ENCODE data around the gene C7orf57.

Gene C7orf57

DNA sequence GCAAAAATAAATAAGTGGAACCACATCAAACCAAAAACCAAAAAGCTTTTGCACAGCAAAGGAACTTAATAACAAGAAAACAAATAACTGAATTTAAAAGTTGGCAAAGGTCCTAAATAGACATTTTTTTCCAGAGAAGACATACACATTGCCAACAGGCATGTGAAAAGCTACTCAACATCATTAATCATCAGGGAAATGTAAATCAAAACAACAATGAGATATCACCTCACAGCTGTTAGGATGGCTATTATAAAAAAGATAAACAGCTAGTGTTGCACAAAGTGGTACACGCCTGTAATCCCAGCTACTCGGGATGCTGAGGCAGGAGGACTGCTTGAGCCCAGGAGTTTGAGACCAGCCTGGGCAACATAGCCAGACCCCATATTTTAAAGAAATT lies 4.2 kb upstream of the C7orf57 start:
- no peak overlapping the region for H3K27ac ChIP-seq (ENCODE audit: insufficient read depth in 1 of 2, low read depth in 1 of 2, low read length in 2 of 2, poor library complexity in 1 of 2, severe bottlenecking in 2 of 2)

DNA sequence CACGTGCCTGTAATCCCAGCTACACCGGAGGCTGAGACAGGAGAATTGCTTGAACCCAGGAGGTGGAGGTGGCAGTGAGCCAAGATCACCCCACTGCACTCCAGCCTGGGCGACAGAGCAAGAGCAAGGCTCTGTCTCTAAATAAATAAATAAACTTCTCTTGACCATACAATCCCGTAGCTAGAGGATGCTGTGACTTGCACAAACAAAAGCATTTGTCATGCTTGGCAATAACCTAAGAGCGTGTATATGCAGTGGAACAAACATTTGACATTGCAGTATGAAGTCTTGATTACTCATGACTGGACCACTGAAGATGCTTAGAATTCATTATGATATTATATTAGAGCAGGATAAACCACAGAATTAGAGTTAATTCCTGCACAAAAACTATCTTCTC lies 1.4 kb upstream of the C7orf57 start:
- peaks cover 0 to 11% (median 10%) of the 10 kb centered on the region in 4 experiments for H3K4me1 ChIP-seq (ENCODE audit: control extremely low read depth in 1 of 4, control insufficient read depth in 4 of 4, insufficient read depth in 4 of 4, low read length in 3 of 4)
- H3K36me3 ChIP-seq (ENCODE audit: control insufficient read depth in 4 of 4, insufficient read depth in 4 of 4, low read length in 3 of 4), result no peaks in the 10 kb centered on the region
- H3K4me3 ChIP-seq (ENCODE audit: control insufficient read depth in 1 of 7, extremely low read depth in 1 of 7, insufficient read depth in 4 of 7, low read depth in 2 of 7, low read length in 6 of 7), result no peak overlapping the region
- CTCF ChIA-PET, result no interaction called here
- H3K9me3 ChIP-seq (ENCODE audit: control extremely low read depth in 1 of 5, control insufficient read depth in 4 of 5, insufficient read depth in 2 of 5, low read depth in 1 of 5, low read length in 4 of 5), result no peaks in the 10 kb centered on the region
- POLR2A ChIA-PET, result no interaction called here
- WGBS (ENCODE audit: insufficient coverage), result 94% methylated on average over 4 of the region's 5 CpGs
- no peak overlapping the region for H3K27ac ChIP-seq (ENCODE audit: insufficient read depth in 1 of 2, low read depth in 1 of 2, low read length in 2 of 2, poor library complexity in 1 of 2, severe bottlenecking in 2 of 2)
- peaks cover 5 to 45% (median 28%) of the 10 kb centered on the region in 5 experiments for H3K27me3 ChIP-seq (replicated peaks in 2 of 5; ENCODE audit: control insufficient read depth in 4 of 5, insufficient read depth in 5 of 5, low read length in 4 of 5)
- peak in 1 of 3 donors; percentile 15 for DNase-seq

More for the DNA sequence above, 4.2 kb upstream of the C7orf57 start:
- Histone ChIP-seq H3K9me3 (ENCODE audit: control extremely low read depth in 1 of 5, control insufficient read depth in 4 of 5, insufficient read depth in 2 of 5, low read depth in 1 of 5, low read length in 4 of 5) (peaks cover 0 to 3% (median 0%) of the 10 kb centered on the region in 5 experiments), H3K4me3 (ENCODE audit: control insufficient read depth in 1 of 7, extremely low read depth in 1 of 7, insufficient read depth in 4 of 7, low read depth in 2 of 7, low read length in 6 of 7) (no peak overlapping the region), H3K4me1 (ENCODE audit: control extremely low read depth in 1 of 4, control insufficient read depth in 4 of 4, insufficient read depth in 4 of 4, low read length in 3 of 4) (peaks cover 0 to 9% (median 8%) of the 10 kb centered on the region in 4 experiments), H3K36me3 (ENCODE audit: control insufficient read depth in 4 of 4, insufficient read depth in 4 of 4, low read length in 3 of 4) (no peaks in the 10 kb centered on the region), H3K27me3 (replicated peaks in 2 of 5; ENCODE audit: control insufficient read depth in 4 of 5, insufficient read depth in 5 of 5, low read length in 4 of 5) (peaks cover 0 to 30% (median 11%) of the 10 kb centered on the region in 5 experiments)
- no peak for DNase-seq
- 100% methylated on average over 2 of the region's 2 CpGs for WGBS (ENCODE audit: insufficient coverage)
- CTCF ChIA-PET, result no interaction called here
- POLR2A ChIA-PET, result no interaction called here

DNA sequence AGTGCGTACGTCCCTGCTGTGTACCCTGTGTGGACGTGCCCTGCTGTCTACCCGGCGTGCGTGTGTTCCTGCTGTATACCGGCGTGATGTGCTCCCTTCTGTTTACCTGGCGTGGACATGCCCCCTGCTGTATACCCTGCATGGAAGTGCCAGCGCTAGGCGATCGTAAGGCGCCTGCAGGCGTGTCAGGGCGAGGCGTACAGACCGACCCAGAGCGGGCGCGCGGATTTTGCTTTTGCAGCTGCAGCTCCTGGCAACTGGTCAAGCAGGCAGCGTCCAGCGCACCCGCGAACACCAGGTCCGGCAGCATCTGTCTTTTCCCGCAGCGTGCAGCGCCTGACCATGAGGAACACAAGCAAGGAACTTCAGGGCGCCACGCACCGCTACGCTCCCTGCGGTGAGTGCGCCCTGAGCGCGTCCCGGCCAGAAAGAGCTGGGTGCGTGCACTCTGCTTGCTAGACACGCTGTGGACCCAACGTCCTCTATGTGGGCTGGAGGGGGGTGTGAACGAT lies 680 bp downstream of the C7orf57 start:
- no peak overlapping the region for H3K27ac ChIP-seq (ENCODE audit: insufficient read depth in 1 of 2, low read depth in 1 of 2, low read length in 2 of 2, poor library complexity in 1 of 2, severe bottlenecking in 2 of 2)
- no peaks in the 10 kb centered on the region for H3K9me3 ChIP-seq (ENCODE audit: control extremely low read depth in 1 of 5, control insufficient read depth in 4 of 5, insufficient read depth in 2 of 5, low read depth in 1 of 5, low read length in 4 of 5)
- peaks cover 5 to 45% (median 31%) of the 10 kb centered on the region in 5 experiments for H3K27me3 ChIP-seq (replicated peaks in 2 of 5; ENCODE audit: control insufficient read depth in 4 of 5, insufficient read depth in 5 of 5, low read length in 4 of 5)
- ChIA-PET CTCF (interaction anchor here (1.2 kb wide), 1 partner anchor 17 kb away, joined by 3 read pairs; no protein-coding TSS in a partner anchor), POLR2A (no interaction called here)
- no peaks in the 10 kb centered on the region for H3K36me3 ChIP-seq (ENCODE audit: control insufficient read depth in 4 of 4, insufficient read depth in 4 of 4, low read length in 3 of 4)
- WGBS (ENCODE audit: insufficient coverage), result 5% methylated on average over 38 of the region's 42 CpGs
- peaks cover 0 to 11% (median 10%) of the 10 kb centered on the region in 4 experiments for H3K4me1 ChIP-seq (ENCODE audit: control extremely low read depth in 1 of 4, control insufficient read depth in 4 of 4, insufficient read depth in 4 of 4, low read length in 3 of 4)
- peak in 2 of 3 donors; percentile 45 to 59 for DNase-seq
- peak overlapping the region; percentile 25 to 73 (median 49) for H3K4me3 ChIP-seq (ENCODE audit: control insufficient read depth in 1 of 7, extremely low read depth in 1 of 7, insufficient read depth in 4 of 7, low read depth in 2 of 7, low read length in 6 of 7)

GRCh38 chr7:48038815-48039506 lies 3.6 kb downstream of the C7orf57 start:
- CTCF ChIA-PET, result interaction anchor here (2.1 kb wide), 1 partner anchor 51 kb away, joined by 5 read pairs; no protein-coding TSS in a partner anchor
- 100% methylated on average over 2 of the region's 5 CpGs for WGBS (ENCODE audit: insufficient coverage)
- H3K4me3 ChIP-seq (ENCODE audit: control insufficient read depth in 1 of 7, extremely low read depth in 1 of 7, insufficient read depth in 4 of 7, low read depth in 2 of 7, low read length in 6 of 7), result no peak overlapping the region
- H3K36me3 ChIP-seq (ENCODE audit: control insufficient read depth in 4 of 4, insufficient read depth in 4 of 4, low read length in 3 of 4), result no peaks in the 10 kb centered on the region
- H3K27me3 ChIP-seq (replicated peaks in 2 of 5; ENCODE audit: control insufficient read depth in 4 of 5, insufficient read depth in 5 of 5, low read length in 4 of 5), result peaks cover 5 to 31% (median 30%) of the 10 kb centered on the region in 5 experiments
- POLR2A ChIA-PET, result no interaction called here
- peaks cover 0 to 11% (median 10%) of the 10 kb centered on the region in 4 experiments for H3K4me1 ChIP-seq (ENCODE audit: control extremely low read depth in 1 of 4, control insufficient read depth in 4 of 4, insufficient read depth in 4 of 4, low read length in 3 of 4)
- H3K27ac ChIP-seq (ENCODE audit: insufficient read depth in 1 of 2, low read depth in 1 of 2, low read length in 2 of 2, poor library complexity in 1 of 2, severe bottlenecking in 2 of 2), result no peak overlapping the region
- no peaks in the 10 kb centered on the region for H3K9me3 ChIP-seq (ENCODE audit: control extremely low read depth in 1 of 5, control insufficient read depth in 4 of 5, insufficient read depth in 2 of 5, low read depth in 1 of 5, low read length in 4 of 5)
- DNase-seq, result no peak

DNA sequence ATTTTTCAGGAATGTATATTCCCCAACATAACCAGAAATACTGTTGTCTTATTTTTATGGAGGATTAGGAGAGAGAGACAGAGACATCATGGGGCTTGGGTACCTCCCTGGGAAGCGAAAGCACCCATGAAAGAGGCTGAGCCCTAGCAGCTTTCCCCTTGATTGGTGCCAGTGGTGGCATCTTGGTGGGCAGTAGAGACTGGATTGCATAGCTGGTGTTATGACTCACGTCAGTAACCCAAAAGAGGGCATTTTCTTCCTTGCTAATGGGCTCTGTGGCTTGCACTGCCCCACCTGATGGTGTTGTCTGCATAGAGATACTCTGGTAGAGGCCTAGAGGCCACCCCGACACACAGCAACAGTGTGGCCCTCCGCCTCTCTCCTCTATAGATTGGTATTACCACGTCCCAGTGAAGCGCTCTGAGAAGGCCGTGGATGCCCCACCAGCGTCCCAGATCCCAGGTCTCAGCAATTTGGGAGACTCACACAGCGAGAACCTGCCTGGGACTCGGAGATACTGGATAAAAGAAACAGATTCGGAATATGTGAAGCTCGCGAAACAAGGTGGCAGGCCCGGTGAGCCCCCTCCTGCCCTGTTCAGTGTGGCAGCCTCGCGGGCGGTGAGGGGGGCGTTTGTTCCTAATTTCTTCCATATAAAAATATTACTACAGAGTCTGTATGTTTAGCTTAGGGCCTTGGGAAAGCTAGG lies 5.8 kb downstream of the C7orf57 start:
- Histone ChIP-seq H3K4me1 (ENCODE audit: control extremely low read depth in 1 of 4, control insufficient read depth in 4 of 4, insufficient read depth in 4 of 4, low read length in 3 of 4) (peaks cover 0 to 6% (median 3%) of the 10 kb centered on the region in 4 experiments), H3K4me3 (ENCODE audit: control insufficient read depth in 1 of 7, extremely low read depth in 1 of 7, insufficient read depth in 4 of 7, low read depth in 2 of 7, low read length in 6 of 7) (no peak overlapping the region), H3K27ac (ENCODE audit: insufficient read depth in 1 of 2, low read depth in 1 of 2, low read length in 2 of 2, poor library complexity in 1 of 2, severe bottlenecking in 2 of 2) (no peak overlapping the region), H3K36me3 (ENCODE audit: control insufficient read depth in 4 of 4, insufficient read depth in 4 of 4, low read length in 3 of 4) (no peaks in the 10 kb centered on the region), H3K27me3 (replicated peaks in 2 of 5; ENCODE audit: control insufficient read depth in 4 of 5, insufficient read depth in 5 of 5, low read length in 4 of 5) (peaks cover 5 to 20% (median 15%) of the 10 kb centered on the region in 5 experiments), H3K9me3 (ENCODE audit: control extremely low read depth in 1 of 5, control insufficient read depth in 4 of 5, insufficient read depth in 2 of 5, low read depth in 1 of 5, low read length in 4 of 5) (no peaks in the 10 kb centered on the region)
- POLR2A ChIA-PET, result no interaction called here
- WGBS (ENCODE audit: insufficient coverage), result 97% methylated on average over 12 of the region's 18 CpGs
- CTCF ChIA-PET, result no interaction called here
- no peak for DNase-seq

DNA sequence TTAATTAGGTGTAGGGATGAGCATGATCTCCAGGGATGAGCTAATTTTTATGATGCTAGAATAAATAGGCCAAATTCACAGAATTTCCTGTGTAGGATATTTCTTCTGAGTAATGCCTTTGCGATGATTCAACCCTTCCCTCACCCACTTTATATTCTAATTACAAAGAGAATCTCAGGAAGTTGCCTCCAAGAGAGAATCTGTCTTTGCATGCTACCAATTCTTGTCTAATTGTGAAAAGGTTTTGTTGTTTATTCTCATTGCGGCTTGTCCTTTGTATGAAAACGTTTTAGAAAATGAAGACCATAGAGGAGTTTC lies 6.3 kb downstream of the C7orf57 start:
- ChIA-PET CTCF (no interaction called here), POLR2A (no interaction called here)
- H3K27ac ChIP-seq (ENCODE audit: insufficient read depth in 1 of 2, low read depth in 1 of 2, low read length in 2 of 2, poor library complexity in 1 of 2, severe bottlenecking in 2 of 2), result no peak overlapping the region

GRCh38 chr7:48042216-48042615 lies 6.9 kb downstream of the C7orf57 start:
- Histone ChIP-seq H3K27me3 (replicated peaks in 2 of 5; ENCODE audit: control insufficient read depth in 4 of 5, insufficient read depth in 5 of 5, low read length in 4 of 5) (peaks cover 0 to 9% (median 3%) of the 10 kb centered on the region in 5 experiments), H3K36me3 (ENCODE audit: control insufficient read depth in 4 of 4, insufficient read depth in 4 of 4, low read length in 3 of 4) (no peaks in the 10 kb centered on the region), H3K4me1 (ENCODE audit: control extremely low read depth in 1 of 4, control insufficient read depth in 4 of 4, insufficient read depth in 4 of 4, low read length in 3 of 4) (peaks cover 0 to 6% (median 2%) of the 10 kb centered on the region in 4 experiments), H3K27ac (ENCODE audit: insufficient read depth in 1 of 2, low read depth in 1 of 2, low read length in 2 of 2, poor library complexity in 1 of 2, severe bottlenecking in 2 of 2) (no peak overlapping the region), H3K9me3 (ENCODE audit: control extremely low read depth in 1 of 5, control insufficient read depth in 4 of 5, insufficient read depth in 2 of 5, low read depth in 1 of 5, low read length in 4 of 5) (no peaks in the 10 kb centered on the region), H3K4me3 (ENCODE audit: control insufficient read depth in 1 of 7, extremely low read depth in 1 of 7, insufficient read depth in 4 of 7, low read depth in 2 of 7, low read length in 6 of 7) (no peak overlapping the region)
- WGBS (ENCODE audit: insufficient coverage), result 100% methylated on average over 1 of the region's 3 CpGs
- ChIA-PET CTCF (no interaction called here), POLR2A (no interaction called here)
- DNase-seq, result no peak

More for the DNA sequence above, 6.3 kb downstream of the C7orf57 start:
- peaks cover 0 to 4% (median 1%) of the 10 kb centered on the region in 4 experiments for H3K4me1 ChIP-seq (ENCODE audit: control extremely low read depth in 1 of 4, control insufficient read depth in 4 of 4, insufficient read depth in 4 of 4, low read length in 3 of 4)
- H3K36me3 ChIP-seq (ENCODE audit: control insufficient read depth in 4 of 4, insufficient read depth in 4 of 4, low read length in 3 of 4), result no peaks in the 10 kb centered on the region
- WGBS (ENCODE audit: insufficient coverage), result no CpG with 5 or more reads among the region's 3 CpGs
- no peaks in the 10 kb centered on the region for H3K9me3 ChIP-seq (ENCODE audit: control extremely low read depth in 1 of 5, control insufficient read depth in 4 of 5, insufficient read depth in 2 of 5, low read depth in 1 of 5, low read length in 4 of 5)
- H3K4me3 ChIP-seq (ENCODE audit: control insufficient read depth in 1 of 7, extremely low read depth in 1 of 7, insufficient read depth in 4 of 7, low read depth in 2 of 7, low read length in 6 of 7), result no peak overlapping the region
- no peak for DNase-seq
- peaks cover under 1 to 15% (median 9%) of the 10 kb centered on the region in 5 experiments for H3K27me3 ChIP-seq (replicated peaks in 2 of 5; ENCODE audit: control insufficient read depth in 4 of 5, insufficient read depth in 5 of 5, low read length in 4 of 5)
